ENCODE results near the gene CEP70.
A peak's percentile ranks its signal among the peaks of the same experiment; 100 is the strongest.

CEP70 gene, protein sequence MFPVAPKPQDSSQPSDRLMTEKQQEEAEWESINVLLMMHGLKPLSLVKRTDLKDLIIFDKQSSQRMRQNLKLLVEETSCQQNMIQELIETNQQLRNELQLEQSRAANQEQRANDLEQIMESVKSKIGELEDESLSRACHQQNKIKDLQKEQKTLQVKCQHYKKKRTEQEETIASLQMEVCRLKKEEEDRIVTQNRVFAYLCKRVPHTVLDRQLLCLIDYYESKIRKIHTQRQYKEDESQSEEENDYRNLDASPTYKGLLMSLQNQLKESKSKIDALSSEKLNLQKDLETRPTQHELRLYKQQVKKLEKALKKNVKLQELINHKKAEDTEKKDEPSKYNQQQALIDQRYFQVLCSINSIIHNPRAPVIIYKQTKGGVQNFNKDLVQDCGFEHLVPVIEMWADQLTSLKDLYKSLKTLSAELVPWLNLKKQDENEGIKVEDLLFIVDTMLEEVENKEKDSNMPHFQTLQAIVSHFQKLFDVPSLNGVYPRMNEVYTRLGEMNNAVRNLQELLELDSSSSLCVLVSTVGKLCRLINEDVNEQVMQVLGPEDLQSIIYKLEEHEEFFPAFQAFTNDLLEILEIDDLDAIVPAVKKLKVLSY

DNA sequence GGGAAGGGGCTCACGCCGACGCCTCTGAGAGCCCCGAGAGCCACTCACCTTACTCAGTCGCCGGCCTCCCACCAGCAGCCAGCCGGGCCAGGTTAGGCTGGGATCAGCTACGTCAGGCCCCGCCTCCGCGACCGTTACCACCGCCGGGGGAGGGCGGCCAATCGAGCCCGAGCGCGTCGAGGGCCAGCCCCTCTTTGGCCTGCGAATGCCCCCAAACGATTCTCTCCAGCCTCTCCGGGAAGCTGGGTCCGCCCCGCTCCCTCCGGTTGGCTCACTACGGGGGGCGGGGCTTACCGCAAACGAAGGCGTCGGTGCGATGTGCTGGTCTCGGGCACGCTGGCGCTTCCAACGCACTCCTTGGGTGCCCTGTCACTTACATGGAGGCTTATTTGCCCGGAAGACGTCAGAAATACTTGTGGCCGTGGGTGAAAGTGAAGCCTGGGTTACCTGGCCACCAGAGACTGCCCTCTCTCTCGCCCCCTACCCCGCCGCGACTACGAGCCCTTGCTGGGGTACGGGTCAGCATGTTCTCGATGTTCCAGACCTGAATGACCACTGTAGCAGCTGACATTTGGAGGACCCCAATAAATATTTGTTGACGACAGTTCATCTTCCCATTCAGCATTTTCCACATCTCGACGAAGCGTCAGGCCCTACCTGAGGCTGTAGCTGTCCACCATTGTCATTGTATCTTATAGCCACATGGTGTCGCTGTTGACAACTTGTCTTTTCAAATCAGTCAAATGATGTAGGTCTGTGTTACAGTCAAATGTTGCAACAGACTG, at the start of gene CEP70:
CEP70 (minus strand) TSS at position 111 of the 785 bp plus-strand sequence. CDS start 21,333 bp downstream, outside the sequence.
- DNase-seq (ENCODE audit: low read depth in 1 of 2, low spot score in 1 of 2) = peak; percentile 69 to 99
- no peak for TF ChIP-seq JUND (IDR thresholded peaks at IDR 0.05; ENCODE audit: low read depth)
- in situ Hi-C loops (cut with HindIII; ENCODE audit: low pct_unique_long_range_greater_than_20kb, low sequenced_read_pairs) = no loop called here

DNA sequence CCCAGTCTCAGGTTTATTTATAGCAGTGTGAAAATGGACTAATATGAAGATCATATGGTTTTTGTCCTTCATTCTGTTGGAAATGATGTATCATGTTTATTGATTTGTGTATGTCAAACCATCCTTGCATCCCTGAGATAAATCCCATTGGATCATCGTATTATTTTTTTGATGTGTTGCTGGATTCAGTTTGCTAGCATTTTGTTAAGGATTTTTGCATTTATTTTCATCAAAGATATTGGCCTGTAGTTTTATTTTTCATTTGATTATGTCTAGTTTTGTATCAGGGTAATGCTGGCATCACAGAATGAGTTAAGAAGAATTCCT, 48.8 kb upstream of the CEP70 start:
- in situ Hi-C loops (cut with HindIII; ENCODE audit: low pct_unique_long_range_greater_than_20kb, low sequenced_read_pairs) = no loop called here
- no peak for TF ChIP-seq JUND (IDR thresholded peaks at IDR 0.05; ENCODE audit: low read depth)
- DNase-seq (ENCODE audit: low read depth in 1 of 2, low spot score in 1 of 2) = no peak

DNA sequence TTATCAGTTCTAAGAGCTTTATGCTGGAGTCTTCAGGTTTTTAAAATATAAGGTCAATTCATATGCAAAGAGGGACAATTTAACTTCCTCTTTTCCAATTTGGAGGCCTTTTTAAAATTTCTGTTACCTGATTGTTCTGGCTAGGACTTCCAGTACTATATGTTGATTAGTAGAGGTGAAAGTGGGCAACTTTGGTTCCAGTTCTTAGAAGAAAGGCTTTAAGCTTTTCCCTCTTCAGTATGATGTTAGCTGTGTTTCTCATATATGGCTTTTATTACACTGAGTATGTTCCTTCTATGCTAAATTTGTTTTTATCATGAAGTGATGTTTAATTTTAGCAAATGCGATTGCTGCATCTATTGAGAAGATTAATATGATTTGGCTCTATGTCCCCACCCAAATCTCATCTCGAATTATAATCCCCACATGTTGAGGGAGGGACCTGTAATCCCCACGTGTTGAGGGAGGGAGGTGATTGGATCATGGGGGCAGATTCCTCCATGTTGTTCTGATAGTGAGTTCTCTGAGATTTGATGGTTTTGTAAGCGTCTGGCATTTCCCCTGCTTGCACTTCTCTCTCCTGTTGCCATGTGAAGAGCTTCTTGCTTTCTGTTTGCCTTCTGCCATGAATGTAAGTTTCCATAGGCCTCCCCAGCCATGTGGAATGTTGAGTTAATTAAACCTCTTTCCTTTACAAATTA, 48.3 kb upstream of the CEP70 start:
- TF ChIP-seq JUND (IDR thresholded peaks at IDR 0.05; ENCODE audit: low read depth) = no peak
- in situ Hi-C loops (cut with HindIII; ENCODE audit: low pct_unique_long_range_greater_than_20kb, low sequenced_read_pairs) = no loop called here
- DNase-seq (ENCODE audit: low read depth in 1 of 2, low spot score in 1 of 2) = no peak

DNA sequence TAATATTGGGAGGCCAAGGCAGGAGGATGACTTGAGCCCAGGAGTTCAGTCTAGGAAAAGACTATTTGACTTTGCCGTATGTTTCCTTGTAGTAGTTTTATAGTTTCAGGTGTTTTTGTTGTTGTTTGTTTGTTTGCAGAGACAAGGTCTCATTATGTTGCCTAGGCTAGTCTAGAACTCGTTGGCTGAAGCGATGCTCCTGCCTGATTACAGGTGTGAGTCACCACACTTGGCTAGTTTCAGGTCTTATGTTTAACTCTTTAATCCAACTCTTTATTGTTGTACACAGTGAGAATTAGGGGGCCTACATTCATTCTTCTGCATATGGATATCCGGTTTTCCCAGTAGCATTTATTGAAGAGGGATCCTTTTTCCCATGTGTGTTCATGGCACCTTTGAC, 46.5 kb upstream of the CEP70 start:
- no peak for TF ChIP-seq JUND (IDR thresholded peaks at IDR 0.05; ENCODE audit: low read depth)
- in situ Hi-C loops (cut with HindIII; ENCODE audit: low pct_unique_long_range_greater_than_20kb, low sequenced_read_pairs) = no loop called here

DNA sequence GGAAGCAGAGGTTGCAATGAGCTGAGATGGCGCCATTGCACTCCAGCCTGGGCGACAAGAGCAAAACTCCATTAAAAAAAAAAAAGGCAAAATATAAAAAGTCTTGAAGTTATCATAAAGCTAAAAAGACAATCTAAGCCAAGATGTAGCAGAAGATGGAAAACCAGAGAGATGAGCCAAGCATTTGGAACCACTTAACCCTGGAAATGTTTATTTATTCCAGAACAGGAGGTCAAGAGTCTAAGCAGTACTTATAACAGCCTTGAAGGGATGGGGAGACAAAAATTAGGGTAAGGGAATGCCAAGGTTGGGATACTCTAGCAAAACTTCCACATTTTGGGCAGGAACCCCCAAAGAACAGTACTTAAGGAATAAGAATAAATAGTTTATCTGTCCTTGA, 44.6 kb upstream of the CEP70 start:
- TF ChIP-seq JUND (IDR thresholded peaks at IDR 0.05; ENCODE audit: low read depth) = no peak
- in situ Hi-C loops (cut with HindIII; ENCODE audit: low pct_unique_long_range_greater_than_20kb, low sequenced_read_pairs) = no loop called here
- DNase-seq (ENCODE audit: low read depth in 1 of 2, low spot score in 1 of 2) = no peak

More for the DNA sequence above, 46.5 kb upstream of the CEP70 start:
- peak in 1 of 2 experiments; percentile 36 for DNase-seq (ENCODE audit: low read depth in 1 of 2, low spot score in 1 of 2)

DNA sequence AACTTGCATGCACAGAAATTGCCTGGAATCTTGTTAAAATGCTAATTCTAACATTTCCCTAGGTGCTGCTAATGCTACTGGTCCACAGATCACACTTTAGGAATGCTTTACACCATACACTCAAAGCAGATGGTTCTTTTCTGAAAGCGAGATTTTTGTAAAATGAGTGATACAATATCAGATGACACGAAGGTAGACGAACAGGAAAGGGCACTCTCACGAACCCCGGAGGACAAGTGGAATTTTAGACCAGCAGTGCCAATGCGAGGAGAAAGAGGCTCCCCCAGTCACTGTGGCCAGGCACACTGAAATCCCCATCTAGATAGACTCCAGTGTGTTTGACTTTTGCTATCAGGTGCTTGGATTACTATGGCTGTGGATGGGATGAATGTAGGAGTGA, 35.5 kb upstream of the CEP70 start:
- TF ChIP-seq JUND (IDR thresholded peaks at IDR 0.05; ENCODE audit: low read depth) = no peak
- in situ Hi-C loops (cut with HindIII; ENCODE audit: low pct_unique_long_range_greater_than_20kb, low sequenced_read_pairs) = no loop called here
- no peak for DNase-seq (ENCODE audit: low read depth in 1 of 2, low spot score in 1 of 2)

DNA sequence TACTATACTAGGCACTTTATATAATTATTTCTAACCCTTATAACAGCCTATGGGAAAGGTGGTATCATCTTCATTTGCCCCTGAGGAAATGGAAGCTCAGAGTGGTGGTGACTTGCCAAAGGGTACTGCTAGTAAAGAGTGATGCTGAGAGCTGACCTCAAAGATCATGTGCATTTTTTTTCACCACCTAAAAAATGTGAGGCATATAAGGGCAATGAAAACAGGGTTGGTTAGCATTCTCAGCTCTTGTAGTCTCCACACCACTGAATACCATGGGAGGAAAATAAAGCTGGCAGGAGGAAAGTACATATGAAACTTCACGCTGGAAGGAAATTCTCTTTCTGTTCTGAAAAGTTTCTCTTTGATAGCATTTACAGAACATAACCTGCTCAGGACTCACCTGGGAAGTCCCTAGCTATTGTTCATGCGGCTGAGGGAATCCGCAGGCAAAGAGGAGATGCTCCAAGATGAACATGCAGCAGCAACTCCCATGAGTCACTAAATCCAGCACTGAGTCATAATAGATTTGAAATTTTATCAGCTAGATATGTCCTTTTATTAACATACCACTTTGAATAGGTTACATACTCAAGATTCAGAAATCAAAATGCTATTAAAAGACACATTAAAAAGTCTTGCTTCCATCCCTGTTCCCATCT, 31.8 kb upstream of the CEP70 start:
- no peak for DNase-seq (ENCODE audit: low read depth in 1 of 2, low spot score in 1 of 2)
- in situ Hi-C loops (cut with HindIII; ENCODE audit: low pct_unique_long_range_greater_than_20kb, low sequenced_read_pairs) = no loop called here
- TF ChIP-seq JUND (IDR thresholded peaks at IDR 0.05; ENCODE audit: low read depth) = no peak

DNA sequence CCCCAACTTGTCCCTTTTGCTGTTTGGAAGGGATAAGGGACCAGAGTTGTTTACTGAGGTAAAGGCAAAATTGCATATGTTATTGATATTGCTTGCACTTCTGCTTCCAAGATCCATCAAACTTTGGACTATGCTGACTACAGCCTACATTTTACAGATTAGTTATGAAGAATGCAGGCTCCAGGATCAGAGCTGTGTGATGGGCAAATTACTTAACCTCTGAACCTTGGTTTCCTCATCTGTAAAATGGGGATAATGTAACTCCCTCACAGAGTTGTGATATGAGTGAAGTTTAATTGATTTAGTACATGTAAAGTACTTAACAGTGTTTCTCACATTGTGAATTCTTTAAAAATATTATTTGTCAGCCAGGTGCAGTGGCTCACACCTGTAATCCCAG, 30.5 kb upstream of the CEP70 start:
- TF ChIP-seq JUND (IDR thresholded peaks at IDR 0.05; ENCODE audit: low read depth) = no peak
- in situ Hi-C loops (cut with HindIII; ENCODE audit: low pct_unique_long_range_greater_than_20kb, low sequenced_read_pairs) = no loop called here

DNA sequence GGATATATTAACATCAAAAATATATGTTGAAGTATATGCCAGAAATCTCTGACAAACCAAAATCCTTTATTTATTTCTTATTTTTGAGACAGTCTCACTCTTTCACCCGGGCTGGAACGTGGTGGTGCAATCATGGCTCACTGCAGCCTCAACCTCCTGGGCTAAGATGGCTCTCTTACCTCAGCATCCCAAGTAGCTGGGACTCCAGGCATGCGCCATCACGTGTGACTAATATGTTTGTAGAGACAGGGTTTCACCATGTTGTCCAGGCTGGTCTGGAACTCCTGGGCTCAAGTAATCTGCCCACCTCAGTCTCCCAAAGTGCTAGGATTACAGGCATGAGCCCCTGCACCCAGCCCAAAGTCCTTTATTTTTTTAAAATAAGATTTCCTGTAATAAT, 26.4 kb upstream of the CEP70 start:
- in situ Hi-C loops (cut with HindIII; ENCODE audit: low pct_unique_long_range_greater_than_20kb, low sequenced_read_pairs) = no loop called here
- no peak for DNase-seq (ENCODE audit: low read depth in 1 of 2, low spot score in 1 of 2)
- no peak for TF ChIP-seq JUND (IDR thresholded peaks at IDR 0.05; ENCODE audit: low read depth)

More for the DNA sequence above, 30.5 kb upstream of the CEP70 start:
- no peak for DNase-seq (ENCODE audit: low read depth in 1 of 2, low spot score in 1 of 2)

DNA sequence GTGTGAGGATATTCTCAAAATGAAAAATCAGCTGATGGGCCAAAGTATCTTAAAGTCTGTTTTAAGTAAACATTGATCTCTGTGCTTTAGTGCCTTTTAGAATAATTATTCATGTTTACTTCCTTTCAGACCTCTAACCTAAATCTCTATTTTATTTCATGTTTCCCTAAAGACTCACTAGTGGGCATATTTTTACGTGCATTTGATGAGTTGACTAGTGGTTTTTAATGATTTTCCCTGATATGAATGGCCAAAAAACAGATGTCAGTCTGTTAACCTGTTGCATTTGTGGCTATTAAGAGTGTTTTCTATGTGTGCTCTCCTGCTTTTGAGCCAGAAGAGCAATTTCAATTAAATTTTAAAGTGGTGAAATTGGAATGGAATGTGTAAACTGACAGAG, 21.4 kb upstream of the CEP70 start:
- TF ChIP-seq JUND (IDR thresholded peaks at IDR 0.05; ENCODE audit: low read depth) = no peak
- DNase-seq (ENCODE audit: low read depth in 1 of 2, low spot score in 1 of 2) = no peak
- in situ Hi-C loops (cut with HindIII; ENCODE audit: low pct_unique_long_range_greater_than_20kb, low sequenced_read_pairs) = no loop called here

DNA sequence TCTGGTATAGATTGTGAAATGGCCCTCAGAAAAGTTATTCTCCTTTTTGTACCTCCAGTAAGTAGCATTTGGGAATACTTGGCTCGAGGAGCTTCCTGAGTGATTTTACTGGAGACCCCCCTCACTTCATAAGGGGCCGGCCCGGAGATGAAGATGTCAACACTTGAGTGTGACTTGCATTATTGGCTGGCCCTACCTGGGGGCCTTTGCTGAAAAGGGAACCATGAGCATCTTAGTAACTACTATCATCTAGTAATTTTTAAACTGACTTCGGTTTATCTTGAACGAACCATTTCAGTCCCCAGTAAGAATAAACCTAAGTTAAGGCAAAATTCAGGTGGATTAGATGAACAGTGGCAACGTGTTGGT, 15.8 kb upstream of the CEP70 start:
- no peak for TF ChIP-seq JUND (IDR thresholded peaks at IDR 0.05; ENCODE audit: low read depth)
- DNase-seq (ENCODE audit: low read depth in 1 of 2, low spot score in 1 of 2) = no peak
- in situ Hi-C loops (cut with HindIII; ENCODE audit: low pct_unique_long_range_greater_than_20kb, low sequenced_read_pairs) = no loop called here

Data from T47D (cell line).